ENCODE results near the gene SMYD3. TPM values are rescaled to one million over a fixed set of nuclear protein-coding genes. Genes with fewer than 3 reads are reported as not detected.
A peak's percentile ranks its signal among the peaks of the same experiment; 100 is the strongest.

The SMYD3 gene
- total and polyA plus RNA-seq, 2 of the 13 experiments (the other 11 are each of a cell fraction or from before 2014, with no cell fraction given): 27.7 to 35.8 TPM

GRCh38 chr1:246512230-246512629 is 5.2 kb upstream of the SMYD3 start:
- DNase-seq (ENCODE audit: low spot score) (no peak), FAIRE-seq (no peak), ATAC-seq (peak; percentile 4; the same call in 1 of the 3 replicates)
- Histone ChIP-seq H3K4me3 (replicated peaks in 1 of 3; ENCODE audit: insufficient read depth in 1 of 3, low read depth in 2 of 3, low read length in 3 of 3) (no peak overlapping the region), H3K4me1 (ENCODE audit: insufficient read depth, low read length) (peaks cover 50% of the 10 kb centered on the region), H3K4me2 (ENCODE audit: low read depth, low read length) (peak overlapping the region; percentile 23; the same call in 1 of the 2 replicates), H3K9ac (ENCODE audit: insufficient read depth, low read depth, low read length) (no peak overlapping the region), H3K36me3 (replicated peaks in 1 of 2; ENCODE audit: control insufficient read depth in 1 of 2, insufficient read depth in 2 of 2, low read length in 2 of 2) (no peaks in the 10 kb centered on the region), H2AFZ (ENCODE audit: low read length) (no peak overlapping the region), H4K20me1 (ENCODE audit: insufficient read depth, low read length) (no peaks in the 10 kb centered on the region), H3K9me3 (ENCODE audit: low read length) (peaks cover 23% of the 10 kb centered on the region), H3K27me3 (ENCODE audit: control insufficient read depth in 1 of 2, insufficient read depth in 2 of 2, low read length in 2 of 2) (peaks cover 0 to 1% of the 10 kb centered on the region in 2 experiments; a peak in 2 of 5 replicates), H3K27ac (ENCODE audit: extremely low read length, insufficient read depth, low read length) (no peak overlapping the region), H3K79me2 (ENCODE audit: insufficient read depth, low read length) (no peaks in the 10 kb centered on the region)
- ChIA-PET CTCF (ENCODE audit: low intra/inter-chr PET ratio, low total read pairs) (no interaction called here), POLR2A (interaction anchor here (1.7 kb wide), 1 partner anchor 15 kb away, joined by 5 read pairs; no protein-coding TSS in a partner anchor)
- no TSS peak for BruUV-seq (replicated peaks)
- TF ChIP-seq LRRFIP1 (CRISPR knock-in tag; conservative IDR thresholded peaks at IDR 0.05) (no peak), RNF2 (conservative IDR thresholded peaks at IDR 0.05; ENCODE audit: low read depth) (no peak), ZNF75D (CRISPR knock-in tag; IDR thresholded peaks at IDR 0.05; ENCODE audit: borderline replicate concordance) (no peak)
- intact Hi-C loops (cut with micrococcal nuclease; ENCODE audit: unreplicated experiment): no loop called here
- WGBS (ENCODE audit: low lambda C conversion rate): no CpG with 5 or more reads among the region's 7 CpGs
- in situ Hi-C loops (cut with HindIII; ENCODE audit: extremely low pct_ligation_motif_present, low pct_unique_long_range_greater_than_20kb): no loop called here

GRCh38 chr1:246511203-246511602 is 4.1 kb upstream of the SMYD3 start:
- intact Hi-C loops (cut with micrococcal nuclease; ENCODE audit: unreplicated experiment) (no loop called here), in situ Hi-C loops (cut with HindIII; ENCODE audit: extremely low pct_ligation_motif_present, low pct_unique_long_range_greater_than_20kb) (no loop called here)
- peaks cover 0 to 1% of the 10 kb centered on the region in 2 experiments; a peak in 2 of 5 replicates for H3K27me3 ChIP-seq (ENCODE audit: control insufficient read depth in 1 of 2, insufficient read depth in 2 of 2, low read length in 2 of 2)
- peaks cover 4% of the 10 kb centered on the region for H3K79me2 ChIP-seq (ENCODE audit: insufficient read depth, low read length)
- no peak for FAIRE-seq
- BruUV-seq (replicated peaks): no TSS peak
- POLR2A ChIA-PET: interaction anchor here (1.7 kb wide), 1 partner anchor 16 kb away, joined by 5 read pairs; no protein-coding TSS in a partner anchor
- H3K4me1 ChIP-seq (ENCODE audit: insufficient read depth, low read length): peaks cover 50% of the 10 kb centered on the region
- TF ChIP-seq SMAD3 (CRISPR knock-in tag; IDR thresholded peaks at IDR 0.05) (no peak), SP5 (CRISPR knock-in tag; IDR thresholded peaks at IDR 0.05; ENCODE audit: borderline replicate concordance, low read depth) (no peak), ZNF552 (CRISPR knock-in tag; IDR thresholded peaks at IDR 0.05; ENCODE audit: borderline replicate concordance) (no peak), ZNF746 (CRISPR knock-in tag; IDR thresholded peaks at IDR 0.05) (no peak), SYNCRIP (IDR thresholded peaks at IDR 0.05; ENCODE audit: insufficient read depth, low read depth, low read length) (no peak), RNF2 (conservative IDR thresholded peaks at IDR 0.05; ENCODE audit: low read depth) (no peak), SRSF9 (IDR thresholded peaks at IDR 0.05; ENCODE audit: borderline replicate concordance, insufficient read depth, low read depth, low read length, poor library complexity, severe bottlenecking) (no peak), YY1 (IDR thresholded peaks at IDR 0.05; ENCODE audit: insufficient read depth, insufficient replicate concordance, low read depth, low read length) (no peak), MLLT10 (CRISPR knock-in tag; IDR thresholded peaks at IDR 0.05) (no peak), SOX13 (IDR thresholded peaks at IDR 0.05) (no peak), SOX13 (CRISPR knock-in tag; conservative IDR thresholded peaks at IDR 0.05 in 1 of 2, IDR thresholded peaks at IDR 0.05 in 1 of 2) (no peak), CBX1 (IDR thresholded peaks at IDR 0.05; ENCODE audit: low read depth) (no peak), CBFB (CRISPR knock-in tag; IDR thresholded peaks at IDR 0.05) (no peak)
- no peak overlapping the region for H3K27ac ChIP-seq (ENCODE audit: extremely low read length, insufficient read depth, low read length)
- no peak for DNase-seq (ENCODE audit: low spot score)
- no peaks in the 10 kb centered on the region for H4K20me1 ChIP-seq (ENCODE audit: insufficient read depth, low read length)
- H3K9me3 ChIP-seq (ENCODE audit: low read length): peaks cover 15% of the 10 kb centered on the region
- ATAC-seq: no peak
- H3K9ac ChIP-seq (ENCODE audit: insufficient read depth, low read depth, low read length): no peak overlapping the region
- no peak overlapping the region for H3K4me3 ChIP-seq (replicated peaks in 1 of 3; ENCODE audit: insufficient read depth in 1 of 3, low read depth in 2 of 3, low read length in 3 of 3)
- CTCF ChIA-PET (ENCODE audit: low intra/inter-chr PET ratio, low total read pairs): no interaction called here
- H2AFZ ChIP-seq (ENCODE audit: low read length): no peak overlapping the region
- no peak overlapping the region for H3K4me2 ChIP-seq (ENCODE audit: low read depth, low read length)
- whole genome bisulfite sequencing (ENCODE audit: low lambda C conversion rate): 67% methylated on average over 7 of the region's 7 CpGs
- no peaks in the 10 kb centered on the region for H3K36me3 ChIP-seq (replicated peaks in 1 of 2; ENCODE audit: control insufficient read depth in 1 of 2, insufficient read depth in 2 of 2, low read length in 2 of 2)
